Measurements from ENCODE around the gene CD164L2.
A peak's percentile ranks its signal among the peaks of the same experiment; 100 is the strongest.

CD164L2 gene

DNA sequence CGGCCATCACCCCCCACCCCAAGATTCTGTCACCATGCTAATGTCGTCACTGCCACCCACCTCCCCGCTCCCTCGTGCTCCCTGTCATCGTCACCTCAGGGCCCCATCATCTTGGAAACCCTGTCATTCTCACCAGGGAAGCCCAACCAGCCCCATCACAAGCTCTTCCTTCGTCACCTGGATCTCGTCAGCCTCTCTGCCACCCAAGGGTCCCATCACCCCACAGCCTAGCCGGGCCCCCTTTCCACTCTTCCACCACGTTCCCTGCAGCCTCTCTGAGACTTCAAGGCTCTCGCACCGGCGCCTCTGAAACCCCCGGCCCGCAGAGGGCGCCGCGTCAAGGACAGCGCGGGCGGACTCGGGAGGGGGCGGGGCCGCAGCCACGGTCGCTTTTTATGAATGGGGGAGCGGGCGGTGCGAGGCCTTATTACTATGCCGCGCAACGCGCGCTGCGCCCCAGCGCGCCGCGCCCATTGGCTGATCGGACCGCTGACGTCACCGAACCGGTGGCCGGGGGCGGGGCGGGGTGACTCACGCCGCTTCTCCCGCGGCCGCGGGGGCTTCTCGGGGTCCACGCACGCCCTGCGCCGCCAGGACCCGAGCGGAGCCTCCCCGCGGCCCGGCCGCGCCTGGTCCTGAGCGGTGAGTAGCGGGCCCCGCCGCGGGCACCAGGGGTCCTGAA is 9.1 kb upstream of the CD164L2 start, which contains the start of gene GPR3 (continued):
- TF ChIP-seq, protein P1, sequence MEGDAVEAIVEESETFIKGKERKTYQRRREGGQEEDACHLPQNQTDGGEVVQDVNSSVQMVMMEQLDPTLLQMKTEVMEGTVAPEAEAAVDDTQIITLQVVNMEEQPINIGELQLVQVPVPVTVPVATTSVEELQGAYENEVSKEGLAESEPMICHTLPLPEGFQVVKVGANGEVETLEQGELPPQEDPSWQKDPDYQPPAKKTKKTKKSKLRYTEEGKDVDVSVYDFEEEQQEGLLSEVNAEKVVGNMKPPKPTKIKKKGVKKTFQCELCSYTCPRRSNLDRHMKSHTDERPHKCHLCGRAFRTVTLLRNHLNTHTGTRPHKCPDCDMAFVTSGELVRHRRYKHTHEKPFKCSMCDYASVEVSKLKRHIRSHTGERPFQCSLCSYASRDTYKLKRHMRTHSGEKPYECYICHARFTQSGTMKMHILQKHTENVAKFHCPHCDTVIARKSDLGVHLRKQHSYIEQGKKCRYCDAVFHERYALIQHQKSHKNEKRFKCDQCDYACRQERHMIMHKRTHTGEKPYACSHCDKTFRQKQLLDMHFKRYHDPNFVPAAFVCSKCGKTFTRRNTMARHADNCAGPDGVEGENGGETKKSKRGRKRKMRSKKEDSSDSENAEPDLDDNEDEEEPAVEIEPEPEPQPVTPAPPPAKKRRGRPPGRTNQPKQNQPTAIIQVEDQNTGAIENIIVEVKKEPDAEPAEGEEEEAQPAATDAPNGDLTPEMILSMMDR (tag by site-specific recombination; IDR thresholded peaks at IDR 0.05): peak; percentile 83
- TF ChIP-seq KLF9 (tag by site-specific recombination; IDR thresholded peaks at IDR 0.05; ENCODE audit: low read depth) (peak; percentile 94), ZNF274 (IDR thresholded peaks at IDR 0.05; ENCODE audit: low read length) (no peak), ZNF274 (tag by site-specific recombination; IDR thresholded peaks at IDR 0.05; ENCODE audit: borderline replicate concordance) (no peak), KLF16 (tag by site-specific recombination; IDR thresholded peaks at IDR 0.05) (peak; percentile 28; the same call in 1 of the 2 replicates), SP3 (tag by site-specific recombination; IDR thresholded peaks at IDR 0.05) (peak; percentile 76), ZEB2 (tag by site-specific recombination; IDR thresholded peaks at IDR 0.05) (peak; percentile 52; the same call in 1 of the 2 replicates), ZNF501 (tag by site-specific recombination; IDR thresholded peaks at IDR 0.05) (0 out of 2 replicates have a peak, but pooled peaks have one; percentile 40), ZNF677 (tag by site-specific recombination; IDR thresholded peaks at IDR 0.05) (peak; percentile 42; the same call in 1 of the 2 replicates), ZFHX2 (tag by site-specific recombination; conservative IDR thresholded peaks at IDR 0.05) (peak; percentile 36; the same call in 1 of the 2 replicates), ZNF248 (tag by site-specific recombination; IDR thresholded peaks at IDR 0.05) (0 out of 2 replicates have a peak, but pooled peaks have one; percentile 61), SP2 (tag by site-specific recombination; IDR thresholded peaks at IDR 0.05) (peak; percentile 81), ZNF184 (tag by site-specific recombination; IDR thresholded peaks at IDR 0.05) (peak; percentile 56; the same call in 1 of the 2 replicates), GLIS1 (tag by site-specific recombination; IDR thresholded peaks at IDR 0.05) (peak; percentile 3; the same call in 1 of the 2 replicates), ZNF560 (tag by site-specific recombination; IDR thresholded peaks at IDR 0.05; ENCODE audit: borderline replicate concordance) (no peak), ZBTB48 (tag by site-specific recombination; IDR thresholded peaks at IDR 0.05) (peak; percentile 70), ZNF629 (tag by site-specific recombination; IDR thresholded peaks at IDR 0.05) (peak; percentile 76), ZNF660 (tag by site-specific recombination; IDR thresholded peaks at IDR 0.05) (peak; percentile 76; the same call in 1 of the 2 replicates), KLF10 (tag by site-specific recombination; IDR thresholded peaks at IDR 0.05) (peak; percentile 90), ZNF561 (tag by site-specific recombination; IDR thresholded peaks at IDR 0.05; ENCODE audit: borderline replicate concordance) (peak; percentile 65; the same call in 1 of the 2 replicates), ZNF785 (tag by site-specific recombination; IDR thresholded peaks at IDR 0.05) (peak; percentile 65; the same call in 1 of the 2 replicates)
- TF ChIP-seq, protein P2, sequence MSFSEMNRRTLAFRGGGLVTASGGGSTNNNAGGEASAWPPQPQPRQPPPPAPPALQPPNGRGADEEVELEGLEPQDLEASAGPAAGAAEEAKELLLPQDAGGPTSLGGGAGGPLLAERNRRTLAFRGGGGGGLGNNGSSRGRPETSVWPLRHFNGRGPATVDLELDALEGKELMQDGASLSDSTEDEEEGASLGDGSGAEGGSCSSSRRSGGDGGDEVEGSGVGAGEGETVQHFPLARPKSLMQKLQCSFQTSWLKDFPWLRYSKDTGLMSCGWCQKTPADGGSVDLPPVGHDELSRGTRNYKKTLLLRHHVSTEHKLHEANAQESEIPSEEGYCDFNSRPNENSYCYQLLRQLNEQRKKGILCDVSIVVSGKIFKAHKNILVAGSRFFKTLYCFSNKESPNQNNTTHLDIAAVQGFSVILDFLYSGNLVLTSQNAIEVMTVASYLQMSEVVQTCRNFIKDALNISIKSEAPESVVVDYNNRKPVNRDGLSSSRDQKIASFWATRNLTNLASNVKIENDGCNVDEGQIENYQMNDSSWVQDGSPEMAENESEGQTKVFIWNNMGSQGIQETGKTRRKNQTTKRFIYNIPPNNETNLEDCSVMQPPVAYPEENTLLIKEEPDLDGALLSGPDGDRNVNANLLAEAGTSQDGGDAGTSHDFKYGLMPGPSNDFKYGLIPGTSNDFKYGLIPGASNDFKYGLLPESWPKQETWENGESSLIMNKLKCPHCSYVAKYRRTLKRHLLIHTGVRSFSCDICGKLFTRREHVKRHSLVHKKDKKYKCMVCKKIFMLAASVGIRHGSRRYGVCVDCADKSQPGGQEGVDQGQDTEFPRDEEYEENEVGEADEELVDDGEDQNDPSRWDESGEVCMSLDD (tag by site-specific recombination; IDR thresholded peaks at IDR 0.05): 0 out of 2 replicates have a peak, but pooled peaks have one; percentile 35
- TF ChIP-seq, protein P3, sequence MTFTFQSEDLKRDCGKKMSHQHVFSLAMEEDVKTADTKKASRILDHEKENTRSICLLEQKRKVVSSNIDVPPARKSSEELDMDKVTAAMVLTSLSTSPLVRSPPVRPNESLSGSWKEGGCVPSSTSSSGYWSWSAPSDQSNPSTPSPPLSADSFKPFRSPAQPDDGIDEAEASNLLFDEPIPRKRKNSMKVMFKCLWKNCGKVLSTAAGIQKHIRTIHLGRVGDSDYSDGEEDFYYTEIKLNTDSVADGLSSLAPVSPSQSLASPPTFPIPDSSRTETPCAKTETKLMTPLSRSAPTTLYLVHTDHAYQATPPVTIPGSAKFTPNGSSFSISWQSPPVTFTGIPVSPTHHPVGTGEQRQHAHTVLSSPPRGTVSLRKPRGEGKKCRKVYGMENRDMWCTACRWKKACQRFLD (tag by site-specific recombination; IDR thresholded peaks at IDR 0.05): no peak
- TF ChIP-seq, protein P4, sequence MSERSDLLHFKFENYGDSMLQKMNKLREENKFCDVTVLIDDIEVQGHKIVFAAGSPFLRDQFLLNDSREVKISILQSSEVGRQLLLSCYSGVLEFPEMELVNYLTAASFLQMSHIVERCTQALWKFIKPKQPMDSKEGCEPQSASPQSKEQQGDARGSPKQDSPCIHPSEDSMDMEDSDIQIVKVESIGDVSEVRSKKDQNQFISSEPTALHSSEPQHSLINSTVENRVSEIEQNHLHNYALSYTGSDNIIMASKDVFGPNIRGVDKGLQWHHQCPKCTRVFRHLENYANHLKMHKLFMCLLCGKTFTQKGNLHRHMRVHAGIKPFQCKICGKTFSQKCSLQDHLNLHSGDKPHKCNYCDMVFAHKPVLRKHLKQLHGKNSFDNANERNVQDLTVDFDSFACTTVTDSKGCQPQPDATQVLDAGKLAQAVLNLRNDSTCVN (tag by site-specific recombination; optimal IDR thresholded peaks at IDR 0.05): peak; percentile 79
- TF ChIP-seq, protein P5, sequence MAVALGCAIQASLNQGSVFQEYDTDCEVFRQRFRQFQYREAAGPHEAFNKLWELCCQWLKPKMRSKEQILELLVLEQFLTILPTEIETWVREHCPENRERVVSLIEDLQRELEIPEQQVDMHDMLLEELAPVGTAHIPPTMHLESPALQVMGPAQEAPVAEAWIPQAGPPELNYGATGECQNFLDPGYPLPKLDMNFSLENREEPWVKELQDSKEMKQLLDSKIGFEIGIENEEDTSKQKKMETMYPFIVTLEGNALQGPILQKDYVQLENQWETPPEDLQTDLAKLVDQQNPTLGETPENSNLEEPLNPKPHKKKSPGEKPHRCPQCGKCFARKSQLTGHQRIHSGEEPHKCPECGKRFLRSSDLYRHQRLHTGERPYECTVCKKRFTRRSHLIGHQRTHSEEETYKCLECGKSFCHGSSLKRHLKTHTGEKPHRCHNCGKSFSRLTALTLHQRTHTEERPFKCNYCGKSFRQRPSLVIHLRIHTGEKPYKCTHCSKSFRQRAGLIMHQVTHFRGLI (tag by site-specific recombination; IDR thresholded peaks at IDR 0.05): peak; percentile 77

All from HEK293 (cell line).